ENCODE measurements around the gene CDC42BPA.
"Not testable (repeated sequence)": the region's sequence is repeated elsewhere in the genome, so short reads cannot be mapped to it uniquely, and the experiment has no call there.

Gene CDC42BPA

DNA sequence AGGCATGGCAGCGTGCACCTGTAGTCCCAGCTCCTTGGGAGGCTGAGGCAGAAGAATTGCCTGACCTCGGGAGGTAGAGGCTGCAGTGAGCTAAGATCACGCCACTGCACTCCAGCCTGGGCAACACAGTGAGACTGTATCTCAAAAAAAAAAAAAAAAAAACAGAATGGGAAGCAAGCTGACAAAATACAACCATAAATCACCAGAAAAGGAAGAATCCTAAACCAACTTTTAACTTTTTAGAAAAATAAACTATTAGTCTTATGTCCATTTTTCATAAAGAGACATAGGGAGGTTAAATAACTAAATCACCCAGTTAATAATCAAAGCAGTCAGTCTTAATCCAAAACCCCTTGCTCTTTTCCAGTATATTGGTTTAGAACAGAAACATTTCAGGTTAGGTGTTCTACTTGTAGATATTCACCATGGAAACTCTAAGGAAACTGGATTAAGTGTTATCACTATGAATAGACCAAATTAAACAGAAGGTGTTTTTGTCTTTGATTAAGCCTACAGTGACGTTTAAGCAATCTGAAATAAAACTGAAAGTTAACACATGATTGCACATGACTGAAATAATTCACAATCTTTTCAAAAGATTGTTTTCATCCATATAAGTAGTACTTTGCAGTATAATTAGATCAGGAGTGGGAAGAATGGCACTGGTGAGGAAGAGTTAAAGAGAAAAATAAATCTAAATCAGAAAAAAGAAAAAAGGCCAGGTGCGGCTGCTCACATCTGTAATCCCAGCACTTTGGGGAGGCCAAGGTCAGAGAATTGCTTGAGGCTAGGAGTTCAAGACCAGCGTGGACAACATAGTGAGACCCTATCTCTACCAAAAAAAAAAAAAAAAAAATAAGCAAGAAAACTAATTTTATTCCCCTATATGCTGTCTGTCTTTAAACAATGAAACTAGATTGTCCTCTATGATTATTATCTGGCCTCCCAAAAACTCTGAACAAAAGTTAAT, 9.6 kb downstream of the CDC42BPA start:
- no peak for DNase-seq (ENCODE audit: low spot score)

DNA sequence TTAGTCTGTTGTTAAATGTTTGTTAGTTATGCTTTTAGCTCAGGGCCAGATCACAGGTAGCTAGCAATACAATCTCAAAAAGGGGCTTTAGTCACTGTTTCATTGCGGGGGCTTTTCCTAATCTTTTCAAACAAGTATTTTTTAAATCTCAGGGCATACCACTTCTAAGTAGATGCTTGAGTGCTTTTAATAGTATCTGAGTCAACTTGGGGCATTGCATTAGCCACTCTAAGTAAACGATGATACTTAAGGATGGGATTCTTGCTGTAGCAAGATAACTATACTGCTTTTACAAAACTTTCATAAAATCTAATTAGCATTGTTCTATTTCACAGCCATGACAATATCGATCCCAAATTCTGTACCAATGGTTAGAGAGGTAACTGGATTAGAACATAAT, 11.6 kb downstream of the CDC42BPA start:
- DNase-seq (ENCODE audit: low spot score), result no peak

DNA sequence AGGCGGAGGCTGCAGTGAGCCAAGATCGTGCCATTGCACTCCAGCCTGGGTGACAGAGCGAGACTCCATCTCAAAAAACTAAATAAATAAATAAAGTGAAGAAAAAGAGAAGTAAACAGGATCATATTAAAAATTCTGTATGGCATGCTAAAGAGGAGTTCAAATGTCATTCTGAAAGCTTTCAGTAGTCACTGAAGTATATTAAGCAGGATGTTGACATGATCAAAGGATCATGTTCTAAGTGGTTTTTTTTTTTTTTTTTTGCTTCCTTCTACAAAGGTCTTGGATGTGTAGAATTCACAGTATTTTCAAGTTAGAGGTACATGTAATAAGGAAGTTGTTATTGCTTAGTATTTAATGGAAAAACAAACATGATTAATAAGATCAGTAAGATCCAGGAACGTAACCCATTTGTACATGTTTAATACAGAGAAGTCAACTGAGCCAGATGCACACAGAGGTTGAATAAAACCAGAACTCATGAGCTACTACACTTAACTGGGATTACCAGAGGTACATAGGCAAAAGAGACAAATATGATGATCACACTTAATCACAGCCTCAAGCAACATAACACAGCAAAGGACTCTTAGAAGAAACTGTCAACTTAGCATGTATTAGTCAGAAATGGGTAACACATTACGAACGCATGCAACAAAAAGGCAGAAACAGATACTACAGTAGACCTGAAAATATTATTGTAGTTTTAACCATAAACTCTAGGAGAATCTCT, 12.2 kb downstream of the CDC42BPA start:
- no peak for DNase-seq (ENCODE audit: low spot score)

DNA sequence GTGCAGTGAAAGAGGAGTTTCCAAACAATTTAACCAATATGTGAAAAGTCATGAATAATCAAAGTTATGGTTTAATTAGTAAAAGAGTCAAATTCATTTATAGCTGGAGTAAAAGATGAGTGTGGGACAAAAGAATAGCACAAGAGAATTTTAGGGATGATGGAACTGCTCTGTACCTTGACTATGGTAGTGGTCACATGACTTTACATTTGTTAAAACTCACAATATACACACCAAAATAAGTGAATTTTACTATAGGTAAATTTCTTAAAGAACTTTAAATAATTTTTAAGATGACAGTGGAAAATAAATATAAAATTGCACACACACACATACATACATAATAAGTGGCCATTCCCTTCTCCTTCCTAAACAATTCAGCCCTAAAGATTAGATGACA, 13.6 kb downstream of the CDC42BPA start:
- no peak for DNase-seq (ENCODE audit: low spot score)

DNA sequence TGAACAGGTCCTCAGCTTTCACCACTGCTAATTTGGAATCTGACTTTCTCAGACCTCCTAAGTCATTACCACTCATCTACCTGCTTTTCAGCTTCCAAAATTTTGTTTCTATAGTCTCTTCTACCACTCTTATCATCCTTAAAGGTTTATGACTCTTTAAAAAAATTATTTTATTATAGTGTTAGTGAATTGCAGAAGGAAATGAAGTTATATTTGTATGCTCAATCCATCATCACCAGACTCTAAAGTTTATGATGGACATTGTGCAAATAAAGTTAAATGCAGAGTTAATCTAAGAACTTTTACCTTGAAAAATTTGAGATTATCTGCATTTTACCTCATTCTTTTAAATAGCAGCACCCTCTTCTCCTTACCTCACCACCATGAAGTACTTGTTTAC, 14.6 kb downstream of the CDC42BPA start:
- no peak for DNase-seq (ENCODE audit: low spot score)

DNA sequence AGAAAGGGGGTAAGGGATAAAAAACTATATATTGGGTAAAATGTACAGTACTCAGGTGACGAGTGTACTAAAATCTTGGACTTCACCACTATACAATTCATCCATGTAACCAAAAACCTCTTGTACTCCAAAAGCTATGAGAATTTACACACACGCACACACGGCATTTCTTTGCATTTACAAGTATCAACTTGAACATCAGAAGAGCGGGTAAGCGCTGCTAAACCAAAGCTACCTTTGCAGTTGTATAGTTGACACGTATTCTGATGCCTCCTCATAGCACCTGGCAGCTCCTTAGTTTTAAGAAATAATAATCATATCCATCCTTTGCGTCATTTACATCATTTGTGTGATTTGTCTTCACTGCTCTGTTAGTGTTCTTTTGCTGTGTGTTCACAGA, 17.6 kb downstream of the CDC42BPA start:
- no peak for DNase-seq (ENCODE audit: low spot score)

DNA sequence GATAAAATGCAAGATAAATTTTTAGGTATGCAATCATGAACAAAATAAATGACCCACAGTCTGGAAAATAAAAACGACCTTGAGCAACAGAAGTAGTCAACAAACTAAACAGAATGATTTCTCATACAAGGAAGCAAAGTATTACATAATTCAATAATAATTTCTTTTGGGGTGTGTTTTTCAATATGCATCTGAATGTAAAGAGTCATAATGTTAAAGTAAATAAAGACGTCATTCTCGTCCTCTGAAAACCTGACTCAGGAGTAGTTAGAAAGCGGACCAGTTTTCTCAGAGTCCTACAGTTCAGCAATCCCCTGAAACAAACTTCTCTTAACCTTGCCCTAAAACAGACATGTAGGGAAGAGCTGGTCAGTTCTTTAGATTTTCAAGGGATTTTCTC, 18.6 kb downstream of the CDC42BPA start:
- DNase-seq (ENCODE audit: low spot score), result no peak

DNA sequence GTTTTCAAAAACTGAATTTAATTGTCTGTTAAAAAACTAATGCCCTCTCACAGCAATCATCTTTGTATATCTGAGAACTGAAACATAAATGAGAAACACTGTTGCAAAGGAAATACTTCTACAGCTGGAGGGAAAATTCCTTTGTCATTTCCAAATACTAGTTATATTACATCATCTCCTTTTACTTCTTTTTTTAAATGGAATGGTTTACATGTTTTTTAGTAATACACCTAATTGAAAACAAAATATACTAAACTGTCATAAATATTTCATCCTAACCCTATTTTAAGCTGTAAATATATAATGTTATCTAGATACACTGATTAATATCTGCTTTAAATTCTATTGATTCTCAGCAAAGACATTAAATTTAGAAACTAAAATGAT, 19.1 kb downstream of the CDC42BPA start:
- DNase-seq (ENCODE audit: low spot score), result peak; percentile 56

DNA sequence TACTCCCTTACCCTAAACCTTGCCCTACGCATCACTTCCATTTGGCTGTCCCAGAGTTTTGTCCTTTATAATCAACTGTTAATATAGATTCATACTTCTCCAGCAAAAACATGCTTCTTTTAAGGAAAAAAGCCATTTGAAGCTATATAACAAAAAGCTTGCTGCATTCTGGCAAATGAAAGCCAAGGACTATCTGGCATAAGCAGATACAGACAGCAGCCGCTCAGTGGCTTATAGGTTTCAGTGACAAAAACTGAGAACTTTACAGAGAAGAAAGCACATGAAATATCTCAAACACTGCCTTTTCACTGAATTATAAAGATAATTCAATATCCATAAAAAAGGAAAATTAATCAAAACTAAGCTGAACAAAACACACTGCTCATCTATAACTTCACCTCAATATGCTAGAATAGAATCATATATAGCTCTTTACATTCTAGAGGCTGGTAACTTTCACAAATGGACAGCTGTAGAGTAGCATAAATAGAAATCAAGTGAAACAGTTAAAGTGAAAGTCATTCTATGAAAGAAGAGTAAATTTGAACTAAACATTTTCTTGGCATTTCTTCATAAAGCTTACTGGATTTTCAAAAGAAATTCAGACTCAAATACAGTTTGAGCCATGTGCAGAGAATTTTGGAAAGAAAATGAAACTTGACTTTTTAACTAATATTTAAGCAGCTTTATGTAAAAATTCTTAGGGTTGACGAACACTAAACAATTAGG, 19.6 kb downstream of the CDC42BPA start:
- no peak for DNase-seq (ENCODE audit: low spot score)

DNA sequence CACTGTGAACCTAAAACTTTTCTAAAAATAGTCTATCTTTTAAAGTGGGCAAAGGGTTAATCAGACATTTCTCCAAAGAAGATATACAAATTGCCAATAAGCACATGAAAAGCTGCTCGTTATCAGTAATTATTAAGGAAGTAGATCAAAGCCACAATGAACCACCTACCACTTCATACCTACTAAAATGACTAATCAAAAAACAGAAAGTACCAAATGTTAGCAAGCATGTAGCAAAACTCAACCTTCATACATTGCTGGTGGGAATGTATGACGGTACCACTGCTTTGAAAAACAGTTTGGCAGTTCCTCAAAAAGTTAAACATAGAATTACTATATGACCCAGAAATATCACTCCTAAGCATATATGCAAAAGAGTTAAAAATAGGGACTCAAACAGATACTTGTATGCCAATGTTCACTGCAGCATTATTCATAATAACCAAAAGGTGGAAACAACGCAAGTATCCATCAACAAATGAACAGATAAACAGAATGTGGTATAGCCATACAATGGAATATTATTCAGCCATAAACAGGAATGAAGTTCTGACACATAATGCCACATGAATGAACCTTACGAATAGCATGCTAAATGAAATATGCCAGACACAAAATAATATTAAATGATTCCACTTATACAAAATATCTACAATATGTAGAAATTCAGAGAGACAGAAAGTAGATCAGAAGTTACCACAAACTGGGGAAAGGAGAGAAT, 21.1 kb downstream of the CDC42BPA start:
- DNase-seq (ENCODE audit: low spot score), result no peak

DNA sequence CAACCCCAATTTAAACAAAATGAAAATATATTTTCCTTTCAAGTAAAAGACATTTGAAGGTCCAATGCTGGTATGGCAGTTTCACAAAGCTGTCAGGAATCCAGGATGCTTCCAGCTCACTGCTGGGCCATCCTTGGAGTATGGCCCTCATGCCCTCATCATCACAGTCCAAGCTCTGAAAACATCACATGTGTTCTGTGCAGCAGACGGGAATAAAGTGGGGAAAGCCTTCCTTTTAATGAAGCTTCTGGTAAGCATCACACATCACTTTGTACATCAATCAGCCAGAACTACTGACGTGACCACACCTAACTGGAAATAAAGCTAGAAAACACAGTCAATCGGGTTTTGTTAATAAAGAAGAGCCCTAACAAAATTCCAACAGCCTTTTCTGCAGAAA, 22.7 kb downstream of the CDC42BPA start:
- no peak for DNase-seq (ENCODE audit: low spot score)

DNA sequence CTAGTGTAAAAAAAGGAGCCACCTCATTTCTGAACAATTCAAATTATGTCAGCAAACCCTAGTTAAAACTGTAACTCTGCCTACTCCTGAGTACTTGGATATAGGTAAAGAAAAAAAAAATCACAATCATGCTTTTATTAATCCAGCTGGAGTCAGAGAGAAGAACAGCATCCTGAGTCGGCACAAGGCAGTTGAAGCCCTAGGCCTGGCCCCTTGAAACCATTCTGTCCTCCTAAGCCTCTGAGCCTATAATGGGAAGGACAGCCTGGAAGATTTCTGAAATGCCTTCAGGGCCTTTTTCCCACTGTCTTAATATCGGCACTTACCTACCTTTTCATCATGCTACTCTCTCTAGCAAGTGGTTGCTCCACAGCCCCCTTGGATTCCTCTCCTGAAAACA, 32.5 kb downstream of the CDC42BPA start:
- DNase-seq (ENCODE audit: low spot score), result no peak

DNA sequence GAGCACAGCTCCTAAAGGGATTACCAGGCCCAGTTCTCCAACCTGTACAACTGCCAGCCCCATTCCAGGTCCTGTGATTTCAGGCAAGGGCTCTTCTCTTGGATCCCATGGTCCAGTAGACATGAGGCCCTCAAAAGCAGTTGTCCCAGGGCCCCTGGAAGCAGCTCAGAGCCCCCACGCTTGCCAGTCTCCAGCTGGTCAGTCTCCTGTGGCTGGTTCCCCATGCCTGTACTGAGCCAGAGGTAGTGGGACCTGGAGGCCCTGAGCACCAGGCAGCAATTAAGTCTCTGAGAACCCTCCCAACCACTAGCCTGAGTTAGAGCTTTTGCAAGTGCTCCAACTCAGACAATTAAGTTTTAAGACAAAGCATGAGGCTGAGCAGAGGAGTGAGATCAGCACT, 36.9 kb downstream of the CDC42BPA start:
- DNase-seq (ENCODE audit: low spot score), result no peak

DNA sequence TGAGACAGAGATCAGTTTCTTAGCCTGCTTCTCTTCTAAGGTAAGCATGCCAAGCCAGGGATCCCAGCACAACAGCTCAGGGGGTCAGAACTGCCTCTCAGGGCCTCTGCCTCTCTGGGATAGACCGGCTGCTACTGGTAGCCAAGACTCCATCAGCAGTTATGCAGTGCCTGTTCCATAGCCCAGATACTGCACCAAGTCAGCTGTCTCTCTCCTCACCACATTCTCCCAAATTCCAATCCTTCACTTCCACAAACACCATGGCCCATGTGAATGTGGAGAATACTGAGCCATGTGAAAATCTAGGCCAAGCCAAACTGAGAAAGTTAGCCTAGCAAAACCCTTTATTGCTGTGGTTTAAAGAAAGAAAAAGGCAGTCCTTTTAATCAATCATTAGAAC, 37.5 kb downstream of the CDC42BPA start:
- no peak for DNase-seq (ENCODE audit: low spot score)

DNA sequence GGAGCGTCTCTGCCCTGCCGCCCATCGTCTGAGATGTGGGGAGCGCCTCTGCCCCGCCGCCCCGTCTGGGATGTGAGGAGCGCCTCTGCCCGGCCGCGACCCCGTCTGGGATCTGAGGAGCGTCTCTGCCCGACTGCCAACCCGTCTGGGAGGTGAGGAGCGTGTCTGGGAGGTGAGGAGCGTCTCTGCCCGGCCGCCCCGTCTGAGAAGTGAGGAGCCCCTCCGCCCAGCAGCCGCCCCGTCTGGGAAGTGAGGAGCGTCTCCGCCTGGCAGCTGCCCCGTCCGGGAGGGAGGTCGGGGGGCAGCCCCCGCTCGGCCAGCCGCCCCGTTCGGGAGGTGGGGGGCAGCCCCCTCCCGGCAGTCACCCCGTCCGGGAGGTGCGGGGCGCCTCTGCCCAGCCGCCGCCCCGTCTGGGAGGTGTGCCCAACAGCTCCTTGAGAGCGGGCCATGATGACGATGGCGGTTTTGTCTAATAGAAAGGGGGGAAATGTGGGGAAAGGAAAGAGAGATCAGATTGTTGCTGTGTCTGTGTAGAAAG, 42.1 kb downstream of the CDC42BPA start:
- not testable (repeated sequence) for DNase-seq (ENCODE audit: low spot score)

DNA sequence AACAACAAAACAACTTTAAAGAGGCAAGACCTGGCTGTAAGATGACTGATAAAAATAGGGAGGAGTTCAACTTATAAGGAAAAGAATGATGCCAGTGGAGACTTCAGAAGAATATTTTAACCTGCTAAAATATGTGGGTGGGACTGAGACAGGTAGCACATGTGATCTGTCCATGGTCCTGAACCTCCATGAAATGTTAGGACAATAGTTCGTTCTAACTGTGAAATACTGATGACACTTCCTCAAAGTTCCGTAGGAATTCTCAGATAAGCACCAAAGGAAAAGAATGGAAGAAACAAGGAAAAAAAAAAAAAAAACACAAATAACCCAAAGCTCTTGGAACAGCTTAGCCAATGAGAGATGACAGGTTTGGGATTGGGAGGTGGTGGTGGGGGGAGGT, 44.7 kb downstream of the CDC42BPA start:
- DNase-seq (ENCODE audit: low spot score), result no peak

DNA sequence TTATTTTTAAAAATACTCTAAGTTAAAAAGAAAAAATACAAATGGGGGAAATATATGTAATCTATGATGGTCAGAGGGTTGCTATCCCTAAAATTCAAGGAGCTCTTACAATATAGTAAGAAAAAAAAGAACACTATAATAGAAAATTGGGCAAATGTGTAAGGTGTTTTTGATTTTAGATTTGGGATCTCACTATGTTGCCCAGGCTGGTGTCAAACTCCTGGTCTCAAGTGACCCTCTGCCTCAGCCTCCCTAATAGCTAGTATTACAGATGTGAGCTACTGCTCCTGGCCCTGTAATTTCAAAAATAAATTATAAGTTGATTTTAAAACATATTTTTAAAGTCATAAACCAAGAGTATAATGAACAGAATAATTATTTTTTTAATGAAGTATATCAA, 45.9 kb downstream of the CDC42BPA start:
- no peak for DNase-seq (ENCODE audit: low spot score)

DNA sequence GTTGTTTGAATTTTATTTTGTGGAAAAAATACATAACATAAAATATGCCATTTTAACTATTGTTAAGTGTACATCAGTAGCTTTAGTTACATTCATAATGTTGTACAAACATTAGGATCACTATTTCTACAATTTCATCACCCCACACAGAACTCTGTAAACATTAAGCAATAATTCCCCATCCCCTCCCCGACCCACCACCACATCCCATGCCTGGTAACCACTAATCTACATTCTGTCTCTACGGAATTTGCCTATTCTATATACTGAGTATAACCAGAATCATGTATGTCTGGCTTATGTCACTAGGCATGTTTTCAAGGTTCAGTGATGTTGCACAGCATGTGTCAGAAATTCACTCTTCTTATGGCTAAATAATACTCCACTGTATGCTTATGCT, 47.7 kb downstream of the CDC42BPA start:
- no peak for DNase-seq (ENCODE audit: low spot score)

DNA sequence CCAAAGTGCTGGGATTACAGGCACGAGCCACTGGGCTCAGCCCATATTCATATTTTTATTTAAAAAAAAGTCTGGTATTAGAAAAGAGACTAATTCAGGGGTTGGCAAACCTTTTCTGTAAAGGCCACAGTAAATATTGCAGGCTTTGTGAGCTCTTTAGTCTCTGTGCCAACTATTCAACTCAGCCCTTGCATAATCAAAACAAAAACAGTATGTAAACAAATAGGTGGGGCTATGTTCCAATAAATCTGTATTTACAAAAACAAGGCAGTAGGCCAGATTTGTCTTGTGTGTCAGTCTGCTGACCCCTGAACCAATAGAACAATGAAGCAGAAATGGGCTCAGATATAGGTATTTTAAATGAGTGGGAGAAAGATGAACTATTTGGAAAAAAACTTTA, 49.3 kb downstream of the CDC42BPA start:
- DNase-seq (ENCODE audit: low spot score), result no peak

DNA sequence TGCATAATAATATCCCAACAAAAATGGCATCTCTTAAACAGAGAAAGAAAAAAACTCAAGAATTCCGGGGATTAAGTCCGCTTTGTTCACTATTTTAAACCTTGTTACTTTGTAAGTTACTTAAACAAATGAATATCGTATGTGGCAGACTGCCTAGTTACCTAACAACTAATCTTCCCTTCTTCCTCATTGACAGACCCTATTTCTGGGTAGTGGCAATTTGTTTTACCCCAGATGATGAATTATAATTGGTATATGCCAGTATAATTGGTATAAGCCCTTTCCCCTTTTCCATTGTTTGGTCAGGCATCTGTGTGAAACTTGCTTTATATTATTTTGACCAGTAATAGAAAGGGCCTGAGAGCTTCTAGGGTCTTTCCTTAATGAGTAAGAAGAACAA, 52.4 kb downstream of the CDC42BPA start:
- no peak for DNase-seq (ENCODE audit: low spot score)

DNA sequence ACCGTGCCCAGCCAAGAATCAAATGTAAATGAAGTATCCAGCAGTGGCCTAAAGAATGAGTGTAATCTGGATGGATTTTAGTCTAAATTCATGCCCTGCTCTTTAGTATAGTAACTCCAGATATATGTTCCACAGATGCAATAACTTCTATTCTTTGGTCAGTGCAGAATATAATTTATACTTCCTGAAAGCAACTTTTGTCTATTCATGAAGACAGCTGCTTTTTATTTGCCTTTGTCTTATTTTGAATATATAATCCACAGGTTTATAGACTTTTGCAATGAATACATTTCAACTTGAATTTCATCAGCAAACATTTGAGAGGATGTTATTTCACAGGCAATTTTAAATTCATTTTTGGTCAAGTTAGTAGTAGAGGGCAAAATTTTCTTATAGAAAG, 54.4 kb downstream of the CDC42BPA start:
- DNase-seq (ENCODE audit: low spot score), result no peak

DNA sequence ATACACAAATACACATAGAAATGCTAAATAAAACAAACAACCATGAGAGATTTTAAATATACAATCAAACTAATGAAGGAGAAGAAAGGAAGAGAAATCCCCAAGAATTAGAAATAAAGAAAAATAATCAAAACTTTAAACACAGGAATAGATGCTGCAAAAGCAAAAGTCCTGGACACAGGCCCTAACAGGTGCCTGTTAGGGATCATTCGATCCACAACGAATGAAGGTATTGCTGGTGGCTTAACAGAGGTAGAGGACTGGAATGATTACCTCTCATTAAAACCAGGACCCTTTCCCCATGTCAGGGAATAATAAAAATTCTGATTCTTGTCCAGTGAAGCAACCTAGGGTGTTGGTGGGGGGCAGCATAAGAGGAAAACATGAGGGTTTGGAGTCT, 56.8 kb downstream of the CDC42BPA start:
- DNase-seq (ENCODE audit: low spot score), result no peak

Data from GM03348 (cell line).